GM23338 (cell line): ENCODE data around the gene DGKE. TPM values are rescaled to one million over a fixed set of nuclear protein-coding genes. Genes with fewer than 3 reads are reported as not detected.

Experiments used
- ATAC-seq: fragments of 200-7000 bp; cut with Tn5 transposase; 3 replicates; pipeline ENCODE4 v1.9.1; 2020
- DNase-seq: peaks from one replicate; pipeline ENCODE4 v3.0.0-alpha.2; 2015; ENCODE audit warnings: low spot score
- H2AFZ ChIP-seq: fragments of 200-600 bp; sonication (generic); 2 replicates; pipeline ENCODE4 v1.8.0; 2016; ENCODE audit warnings: antibody characterized with exemption, mild to moderate bottlenecking, moderate library complexity
- H3F3A ChIP-seq: fragments of 200-600 bp; sonication (generic); replicated peaks from 2 replicates; pipeline ENCODE4 v1.8.0; 2017; ENCODE audit warnings: antibody characterized with exemption, mixed run types, low read depth
- H3K27ac ChIP-seq: fragments of 200-600 bp; sonication (generic); 2 replicates; pipeline ENCODE4 v1.6.1; 2016; ENCODE audit warnings: low read depth
- H3K27me3 ChIP-seq: fragments of 200-600 bp; sonication (generic); 2 replicates; pipeline ENCODE4 v1.8.0; 2016; ENCODE audit warnings: mild to moderate bottlenecking, mixed run types, moderate library complexity; ENCODE audit not compliant: insufficient read depth
- H3K36me3 ChIP-seq: fragments of 200-600 bp; sonication (generic); 2 replicates; pipeline ENCODE4 v1.8.0; 2016; ENCODE audit warnings: mild to moderate bottlenecking; ENCODE audit not compliant: insufficient read depth
- H3K4me1 ChIP-seq: fragments of 200-600 bp; sonication (generic); 2 replicates; pipeline ENCODE4 v1.8.0; 2016; ENCODE audit warnings: mild to moderate bottlenecking, moderate library complexity; ENCODE audit not compliant: insufficient read depth
- H3K4me2 ChIP-seq: fragments of 200-600 bp; sonication (generic); 2 replicates; pipeline ENCODE4 v1.7.1; 2017; ENCODE audit warnings: mixed run types
- H3K4me3 ChIP-seq: fragments of 200-600 bp; sonication (generic); 2 replicates; pipeline ENCODE4 v1.6.1; 2016; ENCODE audit warnings: mixed run types
- H3K79me2 ChIP-seq: fragments of 200-600 bp; sonication (generic); replicated peaks from 2 replicates; pipeline ENCODE4 v1.8.0; 2017; ENCODE audit warnings: mild to moderate bottlenecking; ENCODE audit not compliant: insufficient read depth
- H3K9me2 ChIP-seq: fragments of 200-600 bp; sonication (generic); 2 replicates; pipeline ENCODE4 v1.8.0; 2017; ENCODE audit not compliant: insufficient read depth
- H4K20me1 ChIP-seq: fragments of 200-600 bp; sonication (generic); replicated peaks from 2 replicates; pipeline ENCODE4 v1.8.0; 2017; ENCODE audit warnings: mild to moderate bottlenecking; ENCODE audit not compliant: insufficient read depth
- H3K27ac Mint-ChIP-seq: 2 replicates; pipeline ENCODE4 v1.8.0; 2020; ENCODE audit warnings: inconsistent platforms, mild to moderate bottlenecking, moderate library complexity, mixed read lengths
- H3K27me3 Mint-ChIP-seq: 3 replicates; pipeline ENCODE4 v1.8.0; 2022; ENCODE audit warnings: low read depth, mild to moderate bottlenecking, moderate library complexity, mixed read lengths, inconsistent platforms; ENCODE audit not compliant: insufficient read depth, poor library complexity
- H3K36me3 Mint-ChIP-seq: 3 replicates; pipeline ENCODE4 v1.8.0; 2021; ENCODE audit warnings: low read depth, mild to moderate bottlenecking, inconsistent platforms, moderate library complexity, mixed read lengths
- H3K4me1 Mint-ChIP-seq: 3 replicates; pipeline ENCODE4 v1.8.0; 2020; ENCODE audit warnings: mild to moderate bottlenecking, inconsistent platforms, mixed read lengths
- H3K4me3 Mint-ChIP-seq: 3 replicates; pipeline ENCODE4 v1.8.0; 2021; ENCODE audit warnings: moderate library complexity, mild to moderate bottlenecking, inconsistent platforms, mixed read lengths
- H3K9me3 Mint-ChIP-seq: 3 replicates; pipeline ENCODE4 v1.8.0; 2020; ENCODE audit warnings: moderate library complexity, mild to moderate bottlenecking, inconsistent platforms, mixed read lengths
- CREB1 ChIP-seq: fragments of 250-450 bp; sonication (Bioruptor Pico); IDR thresholded peaks from 2 replicates; pipeline ENCODE4 v1.5.0; 2020; ENCODE audit warnings: low read depth, mild to moderate bottlenecking, moderate library complexity
- CTCF ChIP-seq, 2 experiments: fragments of 200-600 bp in 1 of 2; sonication (generic) in 1 of 2; conservative IDR thresholded peaks; 2 replicates each; pipeline versions ENCODE4 v1.5.1 to v1.6.1; 2016 to 2017; ENCODE audit warnings: antibody characterized with exemption in 2 of 2, low read depth in 2 of 2, mild to moderate bottlenecking in 2 of 2, moderate library complexity in 1 of 2
- ETS1 ChIP-seq: IDR thresholded peaks from 2 replicates; pipeline ENCODE4 v1.6.1; 2016; ENCODE audit warnings: antibody characterized with exemption
- EZH2 ChIP-seq: fragments of 200-600 bp; sonication (generic); IDR thresholded peaks from one replicate; pipeline ENCODE4 v1.8.0; 2017; ENCODE audit warnings: antibody characterized with exemption, mild to moderate bottlenecking, low read depth; ENCODE audit not compliant: unreplicated experiment
- EZH2phosphoT487 ChIP-seq: fragments of 200-600 bp; sonication (generic); IDR thresholded peaks from one replicate; pipeline ENCODE4 v1.8.1; 2018; ENCODE audit warnings: antibody characterized with exemption; ENCODE audit not compliant: unreplicated experiment
- NANOG ChIP-seq: IDR thresholded peaks from 2 replicates; pipeline ENCODE4 v1.6.1; 2016; ENCODE audit warnings: antibody characterized with exemption, borderline replicate concordance
- POLR2AphosphoS5 ChIP-seq: IDR thresholded peaks from 2 replicates; pipeline ENCODE4 v1.6.1; 2016; ENCODE audit warnings: antibody characterized with exemption, low read depth
- REST ChIP-seq: IDR thresholded peaks from one replicate; pipeline ENCODE4 v1.6.1; 2018; ENCODE audit warnings: antibody characterized with exemption; ENCODE audit not compliant: unreplicated experiment
- ZNF114 ChIP-seq: fragments of 250-450 bp; sonication (Bioruptor Pico); IDR thresholded peaks from 2 replicates; pipeline ENCODE4 v1.5.0; 2020; ENCODE audit warnings: mild to moderate bottlenecking, moderate library complexity
- ZNF331 ChIP-seq: fragments of 250-450 bp; sonication (Bioruptor Pico); IDR thresholded peaks from 2 replicates; pipeline ENCODE4 v1.5.0; 2020; ENCODE audit warnings: low read depth, mild to moderate bottlenecking, moderate library complexity
- ZNF462 ChIP-seq: fragments of 250-450 bp; sonication (Bioruptor Pico); IDR thresholded peaks from 2 replicates; pipeline ENCODE4 v1.5.0; 2020; ENCODE audit warnings: mild to moderate bottlenecking, moderate library complexity
- polyA plus RNA-seq: library from polyadenylated mRNA; unstranded; fragments of >200 nt; fragmentation: Nextera tagmentation; extraction: Ambion mirVana; gene quantifications from 2 replicates; pipeline ENCODE4 v1.2.1, GENCODE V29; 2016
- total RNA-seq: library from RNA; depleted of rRNA; stranded (reverse); fragments of >200 nt; shearing (Covaris generic); gene quantifications from 2 replicates; pipeline ENCODE4 v1.2.3, GENCODE V29; 2014

The DGKE gene
- total and polyA plus RNA-seq, 2 experiments from 2014 or later, result 3.9 to 10.1 TPM

- Histone ChIP-seq H4K20me1 (peaks cover 4% of the 10 kb centered on the region; the same call in 1 of the 2 replicates), H3K36me3 (no peaks in the 10 kb centered on the region), H3K4me2 (0 out of 2 replicates have a peak overlapping the region, but pooled peaks have one; percentile 91), H3K4me1 (peaks cover 21% of the 10 kb centered on the region), H3F3A (peaks cover 8% of the 10 kb centered on the region; the same call in 1 of the 2 replicates), H3K27ac (no peak overlapping the region), H2AFZ (no peak overlapping the region), H3K79me2 (peaks cover 12% of the 10 kb centered on the region), H3K4me3 (peak overlapping the region; percentile 84; the same call in 1 of the 2 replicates), H3K9me2 (no peaks in the 10 kb centered on the region), H3K27me3 (peaks cover 31% of the 10 kb centered on the region)
- peaks cover 24% of the 10 kb centered on the region for H3K27me3 Mint-ChIP-seq
- H3K9me3 Mint-ChIP-seq, result no peaks in the 10 kb centered on the region
- peaks cover 30% of the 10 kb centered on the region for H3K4me1 Mint-ChIP-seq
- H3K4me3 Mint-ChIP-seq, result peak overlapping the region; percentile 72; the same call in 2 of the 3 replicates
- H3K36me3 Mint-ChIP-seq, result peaks cover 30% of the 10 kb centered on the region
- no peak overlapping the region for H3K27ac Mint-ChIP-seq
- ATAC-seq (no peak), DNase-seq (no peak)
- TF ChIP-seq CREB1 (CRISPR knock-in tag), result no peak
- no peak for TF ChIP-seq ZNF331 (CRISPR knock-in tag)
- TF ChIP-seq CTCF (conservative IDR thresholded peaks at IDR 0.05; ENCODE audit: low read depth in 2 of 2), result no peak
- no peak for TF ChIP-seq POLR2AphosphoS5
- TF ChIP-seq ZNF462 (CRISPR knock-in tag), result no peak
- TF ChIP-seq NANOG, result no peak
- no peak for TF ChIP-seq ETS1
- TF ChIP-seq EZH2phosphoT487, result no peak
- TF ChIP-seq EZH2, result no peak
- no peak for TF ChIP-seq REST
- no peak for TF ChIP-seq ZNF114 (CRISPR knock-in tag)
Measured at GRCh38 chr17:56831369-56832095, 2.4 kb upstream of the DGKE start.
